ENCODE results near the gene ARHGAP29.

The ARHGAP29 gene

GRCh38 chr1:94260635-94261387 is 23.4 kb upstream of the ARHGAP29 start:
- no peak for DNase-seq

- no peak for DNase-seq
These were observed 22.4 kb upstream of the ARHGAP29 start for GRCh38 chr1:94259635-94260289.

GRCh38 chr1:94258873-94259331 is 21.5 kb upstream of the ARHGAP29 start:
- no peak for DNase-seq

GRCh38 chr1:94257444-94257843 is 20.1 kb upstream of the ARHGAP29 start:
- no peak for DNase-seq

- no peak for DNase-seq
These were observed 18.1 kb upstream of the ARHGAP29 start for GRCh38 chr1:94255476-94255875.

GRCh38 chr1:94254073-94254810 is 16.9 kb upstream of the ARHGAP29 start:
- no peak for DNase-seq

- no peak for DNase-seq
These were observed 16.2 kb upstream of the ARHGAP29 start for GRCh38 chr1:94253456-94254017.

GRCh38 chr1:94250341-94250740 is 13.0 kb upstream of the ARHGAP29 start:
- DNase-seq: no peak

GRCh38 chr1:94248956-94249688 is 11.7 kb upstream of the ARHGAP29 start:
- no peak for DNase-seq

GRCh38 chr1:94247138-94248094 is 10.0 kb upstream of the ARHGAP29 start:
- peak in 1 of 2 experiments; percentile 41 for DNase-seq

- DNase-seq: no peak
These were observed 9.3 kb upstream of the ARHGAP29 start for GRCh38 chr1:94246692-94247137.

GRCh38 chr1:94245747-94246438 is 8.5 kb upstream of the ARHGAP29 start:
- DNase-seq: no peak

- no peak for DNase-seq
These were observed 7.4 kb upstream of the ARHGAP29 start for GRCh38 chr1:94244816-94245215.

GRCh38 chr1:94243665-94244064 is 6.3 kb upstream of the ARHGAP29 start:
- no peak for DNase-seq

- DNase-seq: no peak
These were observed 3.4 kb upstream of the ARHGAP29 start for GRCh38 chr1:94240822-94241221.

GRCh38 chr1:94239796-94240195 is 2.4 kb upstream of the ARHGAP29 start:
- DNase-seq: no peak

GRCh38 chr1:94239051-94239450 is 1.7 kb upstream of the ARHGAP29 start:
- no peak for DNase-seq

GRCh38 chr1:94236630-94237290 is 624 bp downstream of the ARHGAP29 start:
- no peak for DNase-seq

- no peak for DNase-seq
These were observed 1.3 kb downstream of the ARHGAP29 start for GRCh38 chr1:94236013-94236491.
